B cell (primary cell): Measurements from ENCODE around the gene MYOZ2.

Experiments used
- EZH2 ChIP-seq: IDR thresholded peaks from 2 replicates; pipeline ENCODE4 v1.6.1; 2012; ENCODE audit warnings: borderline replicate concordance, low read depth, mild to moderate bottlenecking, moderate library complexity, low read length; ENCODE audit not compliant: insufficient read depth, poor library complexity, severe bottlenecking
- TF ChIP-seq, protein P1 (sequence below): fragments of 200-600 bp; IDR thresholded peaks from one replicate; pipeline ENCODE4 v1.8.0; 2022; ENCODE audit warnings: antibody characterized with exemption, mild to moderate bottlenecking

DNA sequence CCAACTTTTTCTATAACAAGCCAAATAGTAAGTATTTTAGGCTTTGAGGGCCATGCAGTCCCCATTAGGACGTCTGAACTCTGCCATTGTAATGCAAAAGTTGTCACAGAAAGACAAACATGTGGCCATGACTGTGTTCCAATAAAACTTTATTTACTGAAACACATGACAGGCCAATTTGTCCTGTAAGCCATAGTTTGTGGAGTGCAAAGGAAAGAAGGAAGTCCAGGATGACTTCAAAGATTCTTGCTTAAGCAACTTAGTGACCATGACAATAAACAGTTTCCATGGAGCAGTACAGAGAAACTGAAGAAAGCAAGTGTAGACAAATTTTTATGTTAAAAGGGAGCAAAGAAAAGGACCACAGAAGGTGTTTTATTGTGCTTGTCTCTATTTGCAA, 35.0 kb upstream of the MYOZ2 start:
- TF ChIP-seq, protein P1, sequence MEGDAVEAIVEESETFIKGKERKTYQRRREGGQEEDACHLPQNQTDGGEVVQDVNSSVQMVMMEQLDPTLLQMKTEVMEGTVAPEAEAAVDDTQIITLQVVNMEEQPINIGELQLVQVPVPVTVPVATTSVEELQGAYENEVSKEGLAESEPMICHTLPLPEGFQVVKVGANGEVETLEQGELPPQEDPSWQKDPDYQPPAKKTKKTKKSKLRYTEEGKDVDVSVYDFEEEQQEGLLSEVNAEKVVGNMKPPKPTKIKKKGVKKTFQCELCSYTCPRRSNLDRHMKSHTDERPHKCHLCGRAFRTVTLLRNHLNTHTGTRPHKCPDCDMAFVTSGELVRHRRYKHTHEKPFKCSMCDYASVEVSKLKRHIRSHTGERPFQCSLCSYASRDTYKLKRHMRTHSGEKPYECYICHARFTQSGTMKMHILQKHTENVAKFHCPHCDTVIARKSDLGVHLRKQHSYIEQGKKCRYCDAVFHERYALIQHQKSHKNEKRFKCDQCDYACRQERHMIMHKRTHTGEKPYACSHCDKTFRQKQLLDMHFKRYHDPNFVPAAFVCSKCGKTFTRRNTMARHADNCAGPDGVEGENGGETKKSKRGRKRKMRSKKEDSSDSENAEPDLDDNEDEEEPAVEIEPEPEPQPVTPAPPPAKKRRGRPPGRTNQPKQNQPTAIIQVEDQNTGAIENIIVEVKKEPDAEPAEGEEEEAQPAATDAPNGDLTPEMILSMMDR: no peak
- TF ChIP-seq EZH2: no peak
